Stimulated activated CD4-positive, alpha-beta T cell treated with anti-CD3 and anti-CD28 coated beads, Interleukin-4, amount 100 ng/mL, for 24 hours (primary cell): ENCODE results near the gene DNMT3B.
"Not testable (repeated sequence)": the region's sequence is repeated elsewhere in the genome, so short reads cannot be mapped to it uniquely, and the experiment has no call there.

ENCODE experiments used
- DNase-seq: peaks from one replicate; pipeline ENCODE4 v3.0.0-alpha.2; 2020

DNMT3B gene

GRCh38 chr20:32792316-32792715 is 30.1 kb downstream of the DNMT3B start:
- peak; percentile 21 for DNase-seq

- DNase-seq: no peak
Measured at GRCh38 chr20:32792731-32793458, 30.7 kb downstream of the DNMT3B start.

GRCh38 chr20:32796383-32796948 is 34.3 kb downstream of the DNMT3B start:
- no peak for DNase-seq

GRCh38 chr20:32796981-32797451 is 34.8 kb downstream of the DNMT3B start:
- no peak for DNase-seq

- not testable (repeated sequence) for DNase-seq
Measured at GRCh38 chr20:32797571-32797970, 35.4 kb downstream of the DNMT3B start.

- DNase-seq: no peak
Measured at GRCh38 chr20:32798046-32798981, 36.1 kb downstream of the DNMT3B start.

- DNase-seq: no peak
Measured at GRCh38 chr20:32803092-32803491, 40.9 kb downstream of the DNMT3B start.

- no peak for DNase-seq
Measured at GRCh38 chr20:32804022-32804715, 42.0 kb downstream of the DNMT3B start.

- DNase-seq: no peak
Measured at GRCh38 chr20:32804817-32805216, 42.6 kb downstream of the DNMT3B start.

GRCh38 chr20:32805721-32806120 is 43.5 kb downstream of the DNMT3B start:
- no peak for DNase-seq

GRCh38 chr20:32806356-32806755 is 44.2 kb downstream of the DNMT3B start:
- DNase-seq: no peak

GRCh38 chr20:32807706-32808105 is 45.5 kb downstream of the DNMT3B start:
- no peak for DNase-seq

GRCh38 chr20:32808438-32808837 is 46.3 kb downstream of the DNMT3B start:
- DNase-seq: no peak

- no peak for DNase-seq
Measured at GRCh38 chr20:32809907-32810306, 47.7 kb downstream of the DNMT3B start.

- DNase-seq: no peak
Measured at GRCh38 chr20:32810941-32811340, 48.8 kb downstream of the DNMT3B start.

- DNase-seq: no peak
Measured at GRCh38 chr20:32811886-32812285, 49.7 kb downstream of the DNMT3B start.

GRCh38 chr20:32819992-32820697 is 58.0 kb downstream of the DNMT3B start:
- DNase-seq: peak; percentile 87

GRCh38 chr20:32820698-32821377 is 58.7 kb downstream of the DNMT3B start:
- no peak for DNase-seq

- DNase-seq: no peak
Measured at GRCh38 chr20:32822225-32822624, 60.0 kb downstream of the DNMT3B start.

- peak; percentile 22 for DNase-seq
Measured at GRCh38 chr20:32823078-32823477, 60.9 kb downstream of the DNMT3B start.

- no peak for DNase-seq
Measured at GRCh38 chr20:32823737-32824588, 61.8 kb downstream of the DNMT3B start.
